ENCODE measurements around the gene HOXB7.

The HOXB7 gene

DNA sequence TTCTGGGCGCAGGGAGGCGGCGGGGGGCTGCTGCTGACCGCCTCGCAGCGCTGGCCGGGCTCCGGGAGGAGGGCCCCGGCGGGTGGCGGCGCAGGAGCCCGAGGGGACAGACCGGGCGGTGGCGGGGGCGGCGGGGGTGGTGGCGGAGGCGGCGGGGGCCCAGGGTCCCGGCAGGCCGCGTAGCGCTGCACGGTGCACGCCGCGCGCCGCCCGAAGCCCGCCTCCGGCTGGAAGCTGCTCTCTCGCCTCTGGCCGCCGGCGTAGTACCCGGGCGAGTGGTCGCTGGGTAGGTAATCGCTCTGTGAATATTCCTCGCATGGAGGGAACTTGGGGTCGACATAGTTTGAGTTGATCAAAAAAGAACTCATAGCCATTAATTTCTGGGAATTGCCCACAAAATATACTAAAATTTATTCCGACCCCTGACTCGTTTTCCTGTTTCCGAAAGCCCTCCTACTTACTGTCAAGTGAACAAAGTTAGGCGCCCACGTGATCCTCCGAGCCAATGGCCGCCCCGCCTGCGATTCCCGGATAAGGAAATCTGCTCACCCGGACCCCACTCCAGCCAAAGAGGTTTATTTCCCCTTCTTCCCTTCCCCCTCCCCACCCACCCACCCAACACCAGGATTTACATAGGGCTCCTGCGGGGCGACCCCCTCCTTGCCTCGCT is 32.7 kb downstream of the HOXB7 start, which contains the start of gene HOXB4:
Gene HOXB4 (minus strand): TSS at position 405 of the 670 bp plus-strand sequence. CDS start 31 bp downstream, at position 374.
- peak; percentile 62 for DNase-seq

- peak; percentile 19 for DNase-seq
These were observed 33.4 kb downstream of the HOXB7 start for GRCh38 chr17:48577330-48577945.

GRCh38 chr17:48576479-48577309 is 34.1 kb downstream of the HOXB7 start:
- no peak for DNase-seq

- DNase-seq: no peak
These were observed 34.9 kb downstream of the HOXB7 start for GRCh38 chr17:48575673-48576478.

- DNase-seq: no peak
These were observed 35.7 kb downstream of the HOXB7 start for GRCh38 chr17:48575066-48575582.

DNA sequence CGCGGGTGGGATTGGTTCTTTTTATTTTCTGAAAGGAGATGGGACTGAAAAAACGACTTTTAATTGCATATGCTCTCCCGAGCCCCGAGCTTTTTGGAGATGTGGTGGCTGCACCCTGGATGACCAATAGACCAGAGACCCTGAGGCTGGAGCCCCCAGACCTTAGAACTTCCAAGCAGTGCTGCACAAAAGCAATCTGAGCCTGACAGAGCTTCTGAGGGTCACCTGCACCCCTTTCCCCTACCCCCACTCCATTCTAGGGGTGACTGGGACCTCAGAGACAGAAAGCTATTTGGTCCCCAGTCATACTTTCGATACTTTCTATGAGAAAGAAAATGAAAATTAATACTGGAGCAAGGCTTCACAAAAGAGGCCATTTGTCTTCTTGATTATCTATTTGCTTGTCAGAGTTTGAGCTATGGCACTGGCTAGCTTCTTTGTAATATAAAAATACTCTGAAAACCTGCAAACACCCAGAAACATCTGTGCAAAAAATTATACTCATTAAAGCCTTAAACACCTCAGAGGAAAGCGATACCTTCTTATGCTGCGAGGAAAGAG is 36.2 kb downstream of the HOXB7 start:
- DNase-seq: no peak

GRCh38 chr17:48571826-48572417 is 38.9 kb downstream of the HOXB7 start:
- DNase-seq: no peak

GRCh38 chr17:48571024-48571818 is 39.6 kb downstream of the HOXB7 start:
- no peak for DNase-seq

DNA sequence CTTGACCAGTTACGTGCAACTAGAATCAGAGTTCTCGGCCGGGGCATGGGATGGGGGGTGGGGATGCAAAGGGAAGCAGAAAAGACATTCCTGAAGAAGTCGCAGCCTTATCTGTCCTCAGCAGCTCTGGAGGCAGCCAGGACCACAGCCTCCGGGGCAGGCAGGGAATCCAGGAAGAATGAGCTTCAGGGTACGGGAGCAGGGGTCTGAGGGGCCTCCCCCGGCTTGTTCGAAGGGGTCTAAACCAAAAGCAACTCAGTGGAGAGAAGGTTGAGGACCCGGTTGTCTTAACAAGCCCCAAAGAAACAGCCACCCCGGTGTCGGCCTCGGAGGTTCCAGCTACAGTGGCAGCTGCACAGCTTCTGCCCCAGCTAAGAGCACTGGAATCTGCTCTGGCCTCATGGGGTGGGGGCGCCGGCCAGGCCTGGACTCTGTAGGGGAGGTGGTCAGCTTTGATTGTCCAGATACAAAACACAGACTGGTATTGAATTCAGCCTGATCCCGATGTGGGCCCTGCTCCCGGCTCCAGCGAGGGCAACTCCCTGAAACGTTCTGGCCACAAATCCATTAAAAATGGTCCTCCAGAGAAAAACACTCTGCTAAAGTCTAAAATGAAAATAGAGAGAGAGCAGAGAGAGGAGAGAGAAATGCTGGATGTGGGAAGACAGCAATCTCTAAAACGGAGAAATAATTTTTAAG is 40.3 kb downstream of the HOXB7 start:
- DNase-seq: no peak

GRCh38 chr17:48569674-48570324 is 41.0 kb downstream of the HOXB7 start:
- no peak for DNase-seq

- no peak for DNase-seq
These were observed 41.6 kb downstream of the HOXB7 start for GRCh38 chr17:48569240-48569582.

GRCh38 chr17:48568499-48569239 is 42.1 kb downstream of the HOXB7 start:
- DNase-seq: no peak

DNA sequence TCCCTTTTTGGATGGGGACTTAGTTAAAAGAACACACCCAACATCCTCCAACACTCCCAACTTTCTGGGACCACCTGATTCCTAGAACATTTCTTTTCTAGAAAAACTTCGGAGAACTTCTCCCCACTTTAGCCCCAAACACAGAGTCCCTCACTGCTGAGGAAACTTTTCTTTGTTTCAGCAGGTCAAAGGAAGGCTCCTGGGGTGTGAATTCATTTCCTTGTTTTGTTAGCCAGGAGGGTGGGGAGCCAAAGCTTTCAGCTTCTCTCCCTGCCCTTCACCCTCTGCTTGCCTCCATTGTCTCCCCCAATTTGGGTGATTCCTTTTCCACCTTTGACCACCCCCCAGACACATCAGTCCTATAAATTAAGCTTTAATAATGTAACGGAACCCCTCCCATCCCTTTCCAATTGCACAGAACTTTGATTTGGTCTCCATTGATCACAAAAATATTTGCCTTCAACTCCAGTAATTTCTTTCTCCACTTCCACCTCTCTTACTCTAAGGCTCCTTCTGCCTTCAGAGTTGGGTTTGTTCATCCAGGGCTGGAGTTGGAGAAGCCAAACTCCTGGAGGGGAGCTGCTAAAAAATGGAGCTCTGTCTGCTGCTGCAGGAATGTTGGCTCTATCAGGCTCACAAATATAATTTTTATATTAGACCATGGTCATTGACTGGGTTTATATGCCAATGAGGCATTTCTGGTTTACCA is 43.0 kb downstream of the HOXB7 start:
- no peak for DNase-seq

DNA sequence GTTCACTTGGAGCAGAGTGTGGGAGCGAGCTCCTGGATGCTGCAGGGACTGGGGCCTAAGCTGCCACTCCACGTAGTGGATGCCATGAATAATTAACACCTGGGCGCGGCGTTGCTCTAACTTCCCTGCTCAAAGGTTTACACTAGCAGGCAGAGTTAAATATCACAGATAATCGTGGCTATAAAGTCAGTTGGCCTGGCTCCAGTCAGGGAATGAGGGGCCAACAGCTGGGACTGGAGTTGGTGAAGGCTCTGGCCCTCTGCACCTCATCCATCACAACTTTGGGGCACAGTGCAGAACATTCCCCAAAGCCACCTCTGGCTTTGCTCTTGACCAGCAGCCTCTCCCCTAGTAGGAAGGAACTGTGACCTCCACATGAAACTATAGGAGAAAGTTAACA is 43.6 kb downstream of the HOXB7 start:
- no peak for DNase-seq

- DNase-seq: no peak
These were observed 44.1 kb downstream of the HOXB7 start for GRCh38 chr17:48566717-48567116.

GRCh38 chr17:48565925-48566710 is 44.7 kb downstream of the HOXB7 start:
- DNase-seq: no peak

DNA sequence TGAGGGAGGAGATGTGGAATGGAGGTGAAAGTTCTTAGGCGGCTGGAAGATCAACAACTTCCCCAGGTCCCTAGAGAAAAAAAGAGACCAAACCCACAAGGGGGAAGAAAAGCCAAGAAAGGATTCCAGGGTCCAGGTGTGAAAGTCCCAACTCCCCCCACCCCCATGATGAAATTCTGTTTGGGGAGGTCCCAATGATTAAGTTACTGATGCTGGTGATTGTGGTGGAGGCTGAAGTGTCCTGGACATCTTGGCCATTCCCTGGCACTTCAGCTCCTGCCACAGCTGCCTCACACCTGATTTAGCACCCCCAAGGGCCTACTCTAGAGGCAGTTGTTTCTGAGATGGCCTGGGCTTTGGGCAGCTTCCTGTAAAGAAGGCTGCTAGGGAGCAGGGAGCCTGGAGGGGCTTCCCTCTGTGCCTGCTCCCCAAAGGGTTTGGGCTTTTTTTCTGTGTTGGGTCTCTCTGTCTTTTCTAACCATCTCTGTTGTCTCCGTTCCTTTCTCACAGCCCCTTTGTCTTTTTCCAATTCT is 45.7 kb downstream of the HOXB7 start:
- DNase-seq: no peak

Data from NCI-H1105 (cell line).